GM23248 (cell line): ENCODE data around the gene ACSS1. TPM values are rescaled to one million over a fixed set of nuclear protein-coding genes. Genes with fewer than 3 reads are reported as not detected.

ENCODE experiments used
- DNase-seq: peaks from one replicate; pipeline ENCODE4 v3.0.0-alpha.2; 2015
- H2AFZ ChIP-seq: fragments of 200-600 bp; sonication (generic); 2 replicates; pipeline ENCODE4 v1.6.1; 2016; ENCODE audit warnings: antibody characterized with exemption
- H3F3A ChIP-seq: fragments of 200-600 bp; sonication (generic); 2 replicates; pipeline ENCODE4 v1.6.1; 2016; ENCODE audit warnings: mild to moderate bottlenecking, antibody characterized with exemption, mixed run types; ENCODE audit not compliant: insufficient read depth
- H3K27ac ChIP-seq: fragments of 200-600 bp; sonication (generic); 2 replicates; pipeline ENCODE4 v1.5.1; 2016; ENCODE audit warnings: mild to moderate bottlenecking
- H3K27me3 ChIP-seq: fragments of 200-600 bp; sonication (generic); replicated peaks from 2 replicates; pipeline ENCODE4 v1.6.1; 2016; ENCODE audit warnings: mild to moderate bottlenecking; ENCODE audit not compliant: insufficient read depth
- H3K36me3 ChIP-seq: fragments of 200-600 bp; sonication (generic); 2 replicates; pipeline ENCODE4 v1.6.1; 2016; ENCODE audit warnings: low read depth, mild to moderate bottlenecking
- H3K4me1 ChIP-seq: fragments of 200-600 bp; sonication (generic); 2 replicates; pipeline ENCODE4 v1.6.1; 2016; ENCODE audit warnings: mild to moderate bottlenecking; ENCODE audit not compliant: insufficient read depth
- H3K4me2 ChIP-seq: fragments of 200-600 bp; sonication (generic); one replicate; pipeline ENCODE4 v1.6.1; 2016; ENCODE audit warnings: mild to moderate bottlenecking; ENCODE audit not compliant: unreplicated experiment
- H3K4me3 ChIP-seq: fragments of 200-600 bp; sonication (generic); 2 replicates; pipeline ENCODE4 v1.5.1; 2016; ENCODE audit warnings: mild to moderate bottlenecking
- H3K79me2 ChIP-seq: fragments of 200-600 bp; sonication (generic); 2 replicates; pipeline ENCODE4 v1.6.1; 2016; ENCODE audit warnings: mild to moderate bottlenecking; ENCODE audit not compliant: insufficient read depth
- H3K9ac ChIP-seq: fragments of 200-600 bp; sonication (generic); 2 replicates; pipeline ENCODE4 v1.6.1; 2016; ENCODE audit warnings: mild to moderate bottlenecking
- H3K9me2 ChIP-seq: fragments of 200-600 bp; sonication (generic); 2 replicates; pipeline ENCODE4 v1.6.1; 2016; ENCODE audit warnings: mixed run types, mild to moderate bottlenecking, moderate library complexity; ENCODE audit not compliant: insufficient read depth
- H3K9me3 ChIP-seq: fragments of 200-600 bp; sonication (generic); one replicate; pipeline ENCODE4 v1.6.1; 2017; ENCODE audit warnings: low read depth
- H4K20me1 ChIP-seq: fragments of 200-600 bp; sonication (generic); 2 replicates; pipeline ENCODE4 v1.6.0; 2016; ENCODE audit not compliant: insufficient read depth
- EZH2 ChIP-seq: fragments of 200-600 bp; sonication (generic); IDR thresholded peaks from 2 replicates; pipeline ENCODE4 v1.6.1; 2018; ENCODE audit warnings: antibody characterized with exemption, mild to moderate bottlenecking; ENCODE audit not compliant: insufficient read depth, poor library complexity, severe bottlenecking
- EZH2phosphoT487 ChIP-seq: fragments of 200-600 bp; sonication (generic); IDR thresholded peaks from 2 replicates; pipeline ENCODE4 v1.6.1; 2018; ENCODE audit warnings: antibody characterized with exemption, moderate library complexity, mild to moderate bottlenecking, low read depth; ENCODE audit not compliant: insufficient read depth
- WGBS, 2 experiments: methylation state at CpG; one replicate each; pipeline ENCODE4 v1.1.6; 2015 to 2017; ENCODE audit warnings: low lambda C conversion rate in 2 of 2, low coverage in 1 of 2; ENCODE audit errors: missing lambda C conversion rate in 2 of 2; 5-methylcytosine and 5-hydroxymethylcytosine counted together
- in situ Hi-C: fragments of 300-500 bp; cut with MboI; formaldehyde crosslinking; loops from 2 replicates; pipeline ENCODE4 v1.15.0; 2020
- polyA plus RNA-seq: library from polyadenylated mRNA; unstranded; fragments of >200 nt; fragmentation: Nextera tagmentation; extraction: Ambion mirVana; gene quantifications from 2 replicates; pipeline ENCODE4 v1.2.1, GENCODE V29; 2016
- total RNA-seq: library from RNA; depleted of rRNA; stranded (reverse); fragments of >200 nt; shearing (Covaris generic); gene quantifications from 2 replicates; pipeline ENCODE4 v1.2.3, GENCODE V29; 2014

The ACSS1 gene
- total and polyA plus RNA-seq, 2 experiments from 2014 or later, result 0.94 to 1.1 TPM

- H4K20me1 ChIP-seq, result no peaks in the 10 kb centered on the region
- no peak overlapping the region for H3K4me2 ChIP-seq
- TF ChIP-seq EZH2phosphoT487, result no peak
- TF ChIP-seq EZH2, result no peak
- no peaks in the 10 kb centered on the region for H3K9me3 ChIP-seq
- no peaks in the 10 kb centered on the region for H3K36me3 ChIP-seq
- WGBS, 2 experiments, result 10 to 17% methylated on average over 2 of the region's 2 CpGs
- in situ Hi-C loops, result no loop called here
- no peaks in the 10 kb centered on the region for H3F3A ChIP-seq
- H3K9me2 ChIP-seq, result no peaks in the 10 kb centered on the region
- no peak overlapping the region for H2AFZ ChIP-seq
- no peak for DNase-seq
- H3K9ac ChIP-seq, result no peak overlapping the region
- H3K4me3 ChIP-seq, result no peak overlapping the region
- H3K79me2 ChIP-seq, result no peaks in the 10 kb centered on the region
- no peaks in the 10 kb centered on the region for H3K4me1 ChIP-seq
- H3K27ac ChIP-seq, result no peak overlapping the region
- peaks cover 57% of the 10 kb centered on the region for H3K27me3 ChIP-seq
Measured at GRCh38 chr20:25097498-25097897, 39.6 kb upstream of the ACSS1 start.

- Histone ChIP-seq H3K27ac (no peak overlapping the region), H3K27me3 (peaks cover 49% of the 10 kb centered on the region), H2AFZ (no peak overlapping the region)
Measured at GRCh38 chr20:25090492-25091429, 32.8 kb upstream of the ACSS1 start.

GRCh38 chr20:25089662-25090061, 31.7 kb upstream of the ACSS1 start:
- H3K4me2 ChIP-seq, result no peak overlapping the region
- in situ Hi-C loops, result no loop called here
- H3K4me3 ChIP-seq, result no peak overlapping the region
- H3K27me3 ChIP-seq, result peaks cover 47% of the 10 kb centered on the region
- H3K9me3 ChIP-seq, result no peaks in the 10 kb centered on the region
- no peaks in the 10 kb centered on the region for H3F3A ChIP-seq
- H3K36me3 ChIP-seq, result no peaks in the 10 kb centered on the region
- no peaks in the 10 kb centered on the region for H3K79me2 ChIP-seq
- no peaks in the 10 kb centered on the region for H4K20me1 ChIP-seq
- no peak overlapping the region for H2AFZ ChIP-seq
- WGBS, 2 experiments, result 56 to 61% methylated on average over 12 of the region's 12 CpGs
- no peak for DNase-seq
- H3K27ac ChIP-seq, result no peak overlapping the region
- no peak overlapping the region for H3K9ac ChIP-seq
- no peak for TF ChIP-seq EZH2
- no peak for TF ChIP-seq EZH2phosphoT487
- no peaks in the 10 kb centered on the region for H3K9me2 ChIP-seq
- no peaks in the 10 kb centered on the region for H3K4me1 ChIP-seq

More at GRCh38 chr20:25090492-25091429, 32.8 kb upstream of the ACSS1 start:
- Histone ChIP-seq H3K4me3 (no peak overlapping the region), H4K20me1 (no peaks in the 10 kb centered on the region), H3K79me2 (no peaks in the 10 kb centered on the region), H3F3A (no peaks in the 10 kb centered on the region), H3K9ac (no peak overlapping the region), H3K9me3 (no peaks in the 10 kb centered on the region), H3K9me2 (no peaks in the 10 kb centered on the region), H3K4me2 (no peak overlapping the region), H3K36me3 (no peaks in the 10 kb centered on the region), H3K4me1 (no peaks in the 10 kb centered on the region)
- 40 to 41% methylated on average over 14 of the region's 14 CpGs for WGBS, 2 experiments
- TF ChIP-seq EZH2 (no peak), EZH2phosphoT487 (no peak)
- in situ Hi-C loops, result no loop called here
- no peak for DNase-seq

GRCh38 chr20:25089096-25089495, 31.2 kb upstream of the ACSS1 start:
- no peaks in the 10 kb centered on the region for H3K79me2 ChIP-seq
- H3K9me2 ChIP-seq, result no peaks in the 10 kb centered on the region
- no peak for DNase-seq
- peaks cover 52% of the 10 kb centered on the region for H3K27me3 ChIP-seq
- no peak overlapping the region for H3K9ac ChIP-seq
- H3K4me3 ChIP-seq, result no peak overlapping the region
- no peak overlapping the region for H3K27ac ChIP-seq
- no peaks in the 10 kb centered on the region for H3K9me3 ChIP-seq
- no peaks in the 10 kb centered on the region for H4K20me1 ChIP-seq
- in situ Hi-C loops, result no loop called here
- no peaks in the 10 kb centered on the region for H3K4me1 ChIP-seq
- no peaks in the 10 kb centered on the region for H3K36me3 ChIP-seq
- TF ChIP-seq EZH2phosphoT487 (no peak), EZH2 (no peak)
- no peak overlapping the region for H3K4me2 ChIP-seq
- no peaks in the 10 kb centered on the region for H3F3A ChIP-seq
- no peak overlapping the region for H2AFZ ChIP-seq
